ENCODE data around the gene DTHD1.

Gene DTHD1

GRCh38 chr4:36241771-36242170 is 39.6 kb upstream of the DTHD1 start:
- TF ChIP-seq CTCF (IDR thresholded peaks at IDR 0.05; ENCODE audit: control extremely low read depth, extremely low read depth, low read depth, missing control alignments), result no peak
- peak; percentile 56 for DNase-seq (ENCODE audit: extremely low spot score)
- ChIA-PET CTCF (interaction anchor here (1.0 to 4.8 kb wide), 5 partner anchors 11 to 157 kb away, joined by 3 to 27 read pairs (median 15); no protein-coding TSS in a partner anchor), POLR2A (no interaction called here)

- CTCF ChIA-PET, result interaction anchor here (0.7 to 4.8 kb wide), 12 partner anchors 10 to 156 kb away, joined by 3 to 27 read pairs (median 4); no protein-coding TSS in a partner anchor
- POLR2A ChIA-PET, result interaction anchor here (0.7 kb wide), 2 partner anchors 16 to 72 kb away, joined by 3 read pairs; no protein-coding TSS in a partner anchor
- DNase-seq (ENCODE audit: extremely low spot score), result no peak
- no peak for TF ChIP-seq CTCF (IDR thresholded peaks at IDR 0.05; ENCODE audit: control extremely low read depth, extremely low read depth, low read depth, missing control alignments)
These were observed 38.6 kb upstream of the DTHD1 start for GRCh38 chr4:36242629-36243354.

GRCh38 chr4:36243355-36244256 is 37.8 kb upstream of the DTHD1 start:
- ChIA-PET POLR2A (interaction anchor here (0.7 to 2.2 kb wide), 4 partner anchors 11 to 71 kb away, joined by 3 to 14 read pairs (median 4); no protein-coding TSS in a partner anchor), CTCF (interaction anchor here (0.7 to 4.8 kb wide), 16 partner anchors 8 to 155 kb away, joined by 3 to 27 read pairs (median 4); no protein-coding TSS in a partner anchor)
- peak; percentile 25 for DNase-seq (ENCODE audit: extremely low spot score)
- no peak for TF ChIP-seq CTCF (IDR thresholded peaks at IDR 0.05; ENCODE audit: control extremely low read depth, extremely low read depth, low read depth, missing control alignments)

- TF ChIP-seq CTCF (IDR thresholded peaks at IDR 0.05; ENCODE audit: control extremely low read depth, extremely low read depth, low read depth, missing control alignments), result peak; percentile 18
- ChIA-PET POLR2A (interaction anchor here (0.8 to 2.2 kb wide), 2 partner anchors 10 to 36 kb away, joined by 4 to 14 read pairs; no protein-coding TSS in a partner anchor), CTCF (interaction anchor here (0.9 to 4.8 kb wide), 13 partner anchors 8 to 154 kb away, joined by 3 to 27 read pairs (median 4); no protein-coding TSS in a partner anchor)
- DNase-seq (ENCODE audit: extremely low spot score), result peak; percentile 82
These were observed 36.9 kb upstream of the DTHD1 start, which contains the start of gene ARAP2 for GRCh38 chr4:36244257-36245082. TSS of gene ARAP2 (minus strand) at chr4:36244514. CDS start at chr4:36229486, 15,028 bp downstream.

GRCh38 chr4:36249610-36250009 is 31.8 kb upstream of the DTHD1 start:
- ChIA-PET POLR2A (no interaction called here), CTCF (interaction anchor here (1.4 to 1.9 kb wide), 2 partner anchors 9 to 150 kb away, joined by 4 to 7 read pairs; no protein-coding TSS in a partner anchor)
- no peak for TF ChIP-seq CTCF (IDR thresholded peaks at IDR 0.05; ENCODE audit: control extremely low read depth, extremely low read depth, low read depth, missing control alignments)
- no peak for DNase-seq (ENCODE audit: extremely low spot score)
